Stimulated activated CD4-positive, alpha-beta T cell treated with anti-CD3 and anti-CD28 coated beads, Interleukin-15, amount 100 ng/mL, for 1 hour (primary cell): Measurements from ENCODE around the gene COA6.
A peak's percentile ranks its signal among the peaks of the same experiment; 100 is the strongest.

Experiments used
- DNase-seq, 2 donors: peaks; one replicate each; pipeline ENCODE4 v3.0.0-alpha.2; 2020; ENCODE audit warnings: low read depth in 1 of 2, low spot score in 1 of 2

COA6 gene

DNA sequence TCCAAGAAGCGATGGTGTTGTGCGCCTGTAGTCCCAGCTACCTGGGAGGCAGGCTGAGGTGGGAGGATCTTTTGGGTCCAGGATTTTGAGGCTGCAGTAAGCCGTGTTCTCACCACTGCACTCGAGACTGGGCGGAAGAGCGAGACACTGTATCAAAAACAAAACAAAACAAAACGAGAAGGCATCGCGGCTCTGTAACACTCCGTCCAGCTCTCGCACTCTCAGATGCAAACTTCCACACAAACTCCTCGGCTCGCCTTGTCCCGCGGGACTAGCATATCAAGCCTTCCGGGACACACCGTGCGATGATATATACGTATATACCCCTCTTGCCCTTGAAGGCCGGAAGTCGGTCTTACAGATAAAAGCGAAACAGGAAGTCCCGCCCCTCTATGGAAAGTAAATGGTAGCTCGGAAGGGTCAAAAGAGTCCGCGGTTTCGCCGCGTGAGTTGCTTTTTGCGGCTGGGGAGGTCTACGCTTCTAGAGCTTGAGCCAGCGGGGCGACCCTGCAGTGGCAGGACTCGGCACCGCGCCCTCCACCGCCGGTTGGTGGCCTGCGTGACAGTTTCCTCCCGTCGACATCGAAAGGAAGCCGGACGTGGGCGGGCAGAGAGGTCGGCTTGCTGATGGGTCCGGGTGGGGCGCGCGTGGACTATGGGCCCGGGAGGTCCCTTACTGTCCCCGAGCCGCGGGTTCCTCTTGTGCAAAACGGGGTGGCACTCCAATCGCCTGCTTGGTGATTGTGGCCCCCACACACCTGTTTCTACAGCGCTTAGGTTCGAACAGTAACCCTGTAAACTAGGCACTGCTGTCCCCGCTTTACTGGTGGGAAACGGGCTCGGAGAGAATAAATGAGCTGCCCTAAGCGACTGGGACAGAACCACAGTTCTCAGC lies at the start of gene COA6:
Gene COA6, plus strand, starts transcription at position 393 of the 895 bp plus-strand sequence. Its CDS starts 11 bp downstream, at position 404.
- peak; percentile 79 to 82 for DNase-seq

DNA sequence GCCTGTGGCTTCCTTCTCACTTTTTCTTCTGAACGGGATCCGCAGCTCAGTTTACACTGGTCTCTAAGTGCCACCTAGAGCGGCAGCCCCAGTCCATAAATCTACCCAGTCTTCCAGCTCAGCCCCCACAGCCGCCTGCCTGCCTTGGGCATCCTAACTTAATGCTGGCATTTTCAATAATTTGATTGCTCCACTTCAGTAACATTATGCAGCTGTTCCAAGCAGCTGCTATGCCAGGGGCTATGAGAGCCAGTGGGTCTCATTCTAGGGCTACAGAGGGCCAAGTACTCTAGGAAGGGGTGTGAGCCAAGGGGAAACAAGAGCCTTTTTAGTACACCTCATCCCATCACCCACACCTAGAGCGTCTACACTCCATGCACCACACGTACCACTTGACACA lies 48.4 kb upstream of the COA6 start:
- DNase-seq = no peak

GRCh38 chr1:234325878-234326496 lies 47.3 kb upstream of the COA6 start:
- DNase-seq = no peak

DNA sequence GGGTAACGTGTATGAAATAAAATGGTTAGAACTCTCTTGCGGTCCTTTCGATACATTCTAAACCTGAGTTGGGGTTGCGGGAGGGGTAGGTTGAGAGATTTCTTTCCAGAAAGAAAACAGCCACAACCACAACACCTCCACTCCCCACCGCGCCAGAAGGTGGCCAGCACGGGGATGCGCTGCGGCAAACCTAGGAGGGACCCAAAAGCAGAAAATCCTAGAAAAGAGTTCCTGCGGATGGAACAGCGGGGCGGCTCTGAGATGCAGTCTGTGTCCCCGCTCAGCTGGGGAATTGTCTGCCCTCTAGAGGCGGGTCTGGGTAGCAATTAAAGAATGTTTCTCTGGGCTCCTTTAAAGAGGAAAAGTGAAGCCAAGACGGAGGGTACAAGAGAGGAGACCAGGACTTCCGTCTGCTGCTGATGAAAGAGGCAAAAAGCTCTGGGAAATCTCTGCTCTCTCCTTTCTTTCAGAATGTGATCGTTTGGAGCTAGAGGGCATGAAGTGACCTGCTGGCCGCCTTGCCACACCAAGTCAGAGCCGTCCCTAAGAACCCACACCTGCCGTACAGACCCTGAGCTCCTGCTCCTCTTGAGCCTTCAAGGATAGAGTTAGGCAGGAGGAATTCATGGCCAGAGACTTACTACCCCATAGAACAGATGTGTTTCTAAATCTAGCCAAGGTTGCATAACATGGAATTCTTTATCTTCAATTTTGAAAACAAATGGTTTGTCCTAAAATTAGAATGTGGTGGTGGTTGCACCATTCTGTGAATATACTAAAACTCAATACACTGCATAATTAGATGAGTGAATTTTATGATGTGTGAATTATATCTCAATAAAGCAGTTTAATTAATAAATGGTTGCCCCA lies 46.5 kb upstream of the COA6 start:
- peak; percentile 33 to 57 for DNase-seq

GRCh38 chr1:234327577-234328164 lies 45.6 kb upstream of the COA6 start:
- DNase-seq = no peak

GRCh38 chr1:234330843-234331215 lies 42.4 kb upstream of the COA6 start:
- DNase-seq = no peak

GRCh38 chr1:234331507-234331906 lies 41.7 kb upstream of the COA6 start:
- DNase-seq = no peak

DNA sequence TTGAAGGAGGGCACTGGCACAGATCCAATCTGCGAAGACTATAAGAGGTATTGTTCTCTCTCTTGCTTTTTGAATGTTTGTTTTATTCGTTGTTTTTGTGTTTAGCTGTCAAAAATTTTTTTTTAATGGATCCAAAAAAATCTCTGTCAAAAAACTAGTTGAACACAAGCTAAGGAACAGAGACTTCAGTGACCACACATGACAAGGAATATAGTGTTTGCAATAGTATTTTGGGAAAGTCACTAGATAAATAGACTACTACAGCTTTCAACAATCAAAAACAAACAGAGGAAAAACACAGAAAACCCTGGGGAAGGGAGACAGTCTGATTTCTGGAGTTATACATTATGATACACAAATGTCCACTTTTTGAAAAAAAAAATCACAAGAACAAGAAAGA lies 36.9 kb upstream of the COA6 start:
- no peak for DNase-seq

- no peak for DNase-seq
These were observed 36.0 kb upstream of the COA6 start for GRCh38 chr1:234337233-234337632.

GRCh38 chr1:234340528-234340927 lies 32.7 kb upstream of the COA6 start:
- DNase-seq = no peak

DNA sequence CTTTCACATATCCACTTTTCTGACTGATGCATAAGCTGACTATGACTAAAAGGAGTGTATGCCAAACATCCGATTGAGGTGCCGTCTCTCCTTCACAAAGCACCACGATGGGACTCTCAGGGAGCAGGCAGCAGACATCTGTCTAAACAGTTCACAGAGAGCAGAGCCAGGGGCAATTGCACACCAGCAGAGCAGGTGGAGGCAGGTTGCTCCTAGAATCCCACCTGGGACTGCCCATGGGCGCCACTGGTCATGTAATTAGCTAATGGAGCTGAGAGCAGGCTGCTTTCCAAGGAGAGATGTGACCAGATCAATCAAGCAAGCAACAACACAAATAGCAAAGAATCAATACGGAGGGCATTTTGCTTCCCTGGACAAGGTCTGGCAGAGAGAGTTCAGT lies 30.5 kb upstream of the COA6 start:
- DNase-seq = no peak

GRCh38 chr1:234345237-234345636 lies 28.0 kb upstream of the COA6 start:
- no peak for DNase-seq

DNA sequence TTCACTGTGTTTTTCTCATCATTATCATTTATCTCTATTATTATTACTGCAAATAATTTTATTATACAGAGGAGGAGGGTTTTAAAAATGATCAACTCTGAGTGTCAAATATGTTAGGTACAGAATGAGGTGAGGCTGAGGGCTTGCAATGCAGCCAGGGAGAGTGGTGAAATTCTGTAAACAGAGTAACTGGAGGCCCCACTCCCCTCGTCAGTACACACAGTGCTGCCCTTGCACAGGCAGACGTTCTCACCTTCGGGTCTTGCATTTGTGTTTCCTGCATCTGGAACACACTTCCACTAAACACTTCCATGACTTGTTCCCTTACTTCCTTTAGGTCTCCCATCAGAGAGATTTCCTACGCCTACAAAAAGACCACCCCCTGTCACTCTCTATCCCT lies 24.3 kb upstream of the COA6 start:
- no peak for DNase-seq

DNA sequence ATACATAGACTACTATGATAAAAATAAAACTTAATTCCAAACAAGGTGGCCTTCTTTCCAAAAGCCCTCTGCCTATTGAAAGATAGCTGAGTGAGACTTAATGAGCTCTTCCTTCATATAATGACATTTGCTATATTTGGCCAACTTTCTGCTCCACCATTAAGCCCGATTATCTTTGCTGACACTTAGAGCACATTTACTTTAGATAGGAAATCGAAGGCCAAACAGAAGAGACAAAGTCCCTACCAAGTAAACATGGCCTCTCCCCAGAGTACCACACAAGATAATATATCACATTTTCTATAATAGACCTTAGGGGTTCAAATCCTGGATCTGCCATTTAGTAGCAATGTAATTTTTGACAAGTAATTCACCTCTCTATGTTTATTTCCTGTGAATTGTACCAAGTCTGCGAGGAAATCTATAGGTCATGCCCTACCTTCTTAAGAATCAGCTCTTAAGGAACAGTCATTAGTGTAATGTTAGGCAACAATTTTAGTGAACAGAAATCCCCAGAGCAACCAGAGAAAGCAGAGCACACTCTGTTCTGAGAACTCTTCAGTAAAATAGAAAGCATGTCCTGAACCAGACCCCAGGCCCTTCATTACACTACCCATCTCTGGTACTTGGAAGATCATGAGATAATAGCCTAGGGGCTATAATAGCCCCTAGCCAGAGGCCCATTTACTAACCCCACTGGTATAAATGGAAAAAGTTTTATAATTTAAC lies 17.3 kb upstream of the COA6 start:
- no peak for DNase-seq

GRCh38 chr1:234356615-234357269 lies 16.5 kb upstream of the COA6 start:
- peak; percentile 24 to 26 for DNase-seq

DNA sequence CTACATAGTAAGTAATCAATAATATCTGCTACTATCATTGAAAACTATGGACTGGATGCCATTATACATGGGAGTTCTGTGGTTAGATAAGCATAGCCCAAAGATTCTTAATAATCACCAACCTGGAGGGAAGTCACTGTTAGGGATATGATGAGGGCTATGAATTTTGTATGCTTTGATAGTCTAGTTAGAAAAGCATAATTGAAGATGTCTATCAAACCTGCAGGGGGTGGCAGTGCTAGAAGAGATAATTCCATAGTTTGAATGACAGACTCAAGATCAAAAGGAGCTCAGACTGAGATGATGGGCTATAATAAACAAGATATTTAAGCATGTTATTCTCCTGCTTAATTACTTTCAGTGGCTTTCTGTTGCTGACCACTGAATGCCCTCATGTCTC lies 15.4 kb upstream of the COA6 start:
- no peak for DNase-seq

DNA sequence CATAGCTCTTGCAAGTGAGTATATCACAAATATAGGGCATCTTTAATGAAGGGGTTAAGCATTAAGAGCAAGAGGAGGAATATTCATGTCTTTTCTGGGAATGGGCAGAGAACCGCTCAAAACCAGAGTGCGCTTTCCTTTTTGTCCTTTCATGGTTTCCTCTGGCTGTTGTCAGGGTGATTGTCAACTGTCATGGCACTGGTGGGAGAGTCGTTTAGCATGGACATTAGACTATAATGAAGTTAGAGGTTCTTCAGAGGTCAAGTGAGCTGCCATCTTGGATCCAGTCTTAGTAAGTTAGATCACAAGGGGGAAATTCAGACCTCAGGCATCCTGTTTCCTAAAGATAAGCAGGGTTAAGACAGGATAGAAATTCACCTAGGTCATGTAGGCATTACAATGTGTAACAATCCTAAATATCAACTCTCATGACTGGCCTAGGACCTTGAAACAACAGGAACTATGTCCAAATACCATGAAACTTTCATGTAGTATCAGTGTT lies 12.1 kb upstream of the COA6 start:
- no peak for DNase-seq

DNA sequence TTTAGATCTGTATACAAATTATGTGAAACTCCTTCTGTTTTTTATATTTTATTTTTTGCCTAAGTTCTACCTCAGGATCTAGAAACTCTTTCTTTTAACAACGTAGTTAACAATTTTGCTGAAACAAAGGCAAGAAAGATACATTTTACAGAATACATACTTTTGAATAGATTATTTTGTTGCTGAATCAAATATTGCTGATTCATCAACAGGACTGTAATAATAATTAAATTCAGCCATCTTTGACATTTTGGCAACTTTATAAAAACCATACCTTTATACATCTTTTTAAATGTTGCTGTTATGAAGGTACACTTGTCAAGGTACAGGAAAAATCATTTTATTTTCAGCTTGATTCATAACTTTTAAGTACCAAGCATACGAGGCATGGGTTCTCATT lies 10.7 kb upstream of the COA6 start:
- DNase-seq = no peak

- DNase-seq = no peak
These were observed 4.8 kb upstream of the COA6 start for GRCh38 chr1:234368320-234369032.
